ENCODE data around the gene FAR2.

DNA sequence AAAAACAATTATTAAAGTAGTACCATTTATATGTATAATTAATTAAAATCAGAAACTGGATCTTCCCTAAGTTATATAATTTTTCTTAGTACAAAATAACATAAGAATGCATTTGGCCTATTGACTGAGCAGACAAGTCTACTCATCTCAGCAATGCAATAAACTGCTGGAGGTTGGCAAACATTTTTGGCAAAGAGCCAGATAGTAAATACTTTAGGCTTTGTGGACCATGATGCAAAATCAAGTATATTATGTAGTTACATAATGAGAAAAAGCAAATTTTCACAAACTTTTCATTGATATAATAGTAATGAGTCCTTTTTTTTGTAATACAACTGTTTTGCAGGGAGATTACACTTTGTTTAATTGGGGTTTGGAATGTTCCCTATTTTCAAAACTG lies 201.0 kb downstream of the FAR2 start:
- TF ChIP-seq, protein P1, sequence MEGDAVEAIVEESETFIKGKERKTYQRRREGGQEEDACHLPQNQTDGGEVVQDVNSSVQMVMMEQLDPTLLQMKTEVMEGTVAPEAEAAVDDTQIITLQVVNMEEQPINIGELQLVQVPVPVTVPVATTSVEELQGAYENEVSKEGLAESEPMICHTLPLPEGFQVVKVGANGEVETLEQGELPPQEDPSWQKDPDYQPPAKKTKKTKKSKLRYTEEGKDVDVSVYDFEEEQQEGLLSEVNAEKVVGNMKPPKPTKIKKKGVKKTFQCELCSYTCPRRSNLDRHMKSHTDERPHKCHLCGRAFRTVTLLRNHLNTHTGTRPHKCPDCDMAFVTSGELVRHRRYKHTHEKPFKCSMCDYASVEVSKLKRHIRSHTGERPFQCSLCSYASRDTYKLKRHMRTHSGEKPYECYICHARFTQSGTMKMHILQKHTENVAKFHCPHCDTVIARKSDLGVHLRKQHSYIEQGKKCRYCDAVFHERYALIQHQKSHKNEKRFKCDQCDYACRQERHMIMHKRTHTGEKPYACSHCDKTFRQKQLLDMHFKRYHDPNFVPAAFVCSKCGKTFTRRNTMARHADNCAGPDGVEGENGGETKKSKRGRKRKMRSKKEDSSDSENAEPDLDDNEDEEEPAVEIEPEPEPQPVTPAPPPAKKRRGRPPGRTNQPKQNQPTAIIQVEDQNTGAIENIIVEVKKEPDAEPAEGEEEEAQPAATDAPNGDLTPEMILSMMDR (conservative IDR thresholded peaks at IDR 0.05; ENCODE audit: low read length), result no peak
- no peak for TF ChIP-seq EZH2phosphoT487 (IDR thresholded peaks at IDR 0.05; ENCODE audit: borderline replicate concordance, low read depth, low read length)
